Neural cell (in vitro differentiated cells): ENCODE results near the gene CRYAB. TPM values are rescaled to one million over a fixed set of nuclear protein-coding genes. Genes with fewer than 3 reads are reported as not detected.

Experiments used
- H2AFZ ChIP-seq: fragments of 200-600, 300-800 bp; sonication (generic), shearing (Covaris generic); 2 replicates; pipeline ENCODE4 v1.6.0; 2014; ENCODE audit warnings: low read depth, mild to moderate bottlenecking, antibody characterized with exemption, low read length, moderate library complexity
- H3F3A ChIP-seq: fragments of 200-600 bp; shearing (Covaris generic); 2 replicates; pipeline ENCODE4 v1.6.1; 2016; ENCODE audit warnings: mild to moderate bottlenecking, moderate library complexity, mixed read lengths, antibody characterized with exemption, low read length; ENCODE audit not compliant: insufficient read depth, poor library complexity, severe bottlenecking
- H3K27ac ChIP-seq: fragments of 200-600, 300-800 bp; sonication (generic), shearing (Covaris generic); 2 replicates; pipeline ENCODE4 v1.5.1; 2014; ENCODE audit warnings: mild to moderate bottlenecking, low read length, moderate library complexity
- H3K27me3 ChIP-seq: fragments of 300-800, 200-600 bp; sonication (generic), shearing (Covaris generic); 2 replicates; pipeline ENCODE4 v1.6.0; 2014; ENCODE audit warnings: mild to moderate bottlenecking, low read depth, low read length, moderate library complexity; ENCODE audit not compliant: insufficient read depth
- H3K36me3 ChIP-seq: fragments of 300-800, 200-600 bp; sonication (generic), shearing (Covaris generic); 2 replicates; pipeline ENCODE4 v1.5.1; 2014; ENCODE audit warnings: mild to moderate bottlenecking, antibody characterized with exemption, low read length, moderate library complexity; ENCODE audit not compliant: insufficient read depth
- H3K4me2 ChIP-seq: fragments of 300-800, 200-600 bp; sonication (generic), shearing (Covaris generic); 2 replicates; pipeline ENCODE4 v1.6.0; 2014; ENCODE audit warnings: mild to moderate bottlenecking, low read length
- H3K4me3 ChIP-seq: fragments of 300-800, 200-600 bp; sonication (generic), shearing (Covaris generic); 2 replicates; pipeline ENCODE4 v1.5.1; 2014; ENCODE audit warnings: mild to moderate bottlenecking, low read length, moderate library complexity
- H3K79me2 ChIP-seq: fragments of 200-600 bp; shearing (Covaris generic); replicated peaks from 2 replicates; pipeline ENCODE4 v1.6.0; 2014; ENCODE audit warnings: mild to moderate bottlenecking, low read length, moderate library complexity; ENCODE audit not compliant: insufficient read depth
- H3K9ac ChIP-seq: fragments of 300-800, 200-600 bp; sonication (generic), shearing (Covaris generic); 2 replicates; pipeline ENCODE4 v1.6.1; 2016; ENCODE audit warnings: mild to moderate bottlenecking, low read length, mixed read lengths
- H3K9me2 ChIP-seq: fragments of 200-600 bp; shearing (Covaris generic); 2 replicates; pipeline ENCODE4 v1.6.1; 2016; ENCODE audit warnings: mild to moderate bottlenecking, low read length, mixed read lengths; ENCODE audit not compliant: insufficient read depth
- H3K9me3 ChIP-seq: fragments of 200-600, 300-800 bp; sonication (generic), shearing (Covaris generic); 2 replicates; pipeline ENCODE4 v1.6.1; 2016; ENCODE audit warnings: mild to moderate bottlenecking, mixed run types, low read length, moderate library complexity, mixed read lengths
- H4K20me1 ChIP-seq: fragments of 200-600 bp; shearing (Covaris generic); 2 replicates; pipeline ENCODE4 v1.6.1; 2016; ENCODE audit warnings: mild to moderate bottlenecking, mixed run types; ENCODE audit not compliant: insufficient read depth
- CTCF ChIP-seq: fragments of 450-650 bp; IDR thresholded peaks from 2 replicates; pipeline ENCODE4 v1.5.1; 2014; ENCODE audit warnings: antibody characterized with exemption, mild to moderate bottlenecking, moderate library complexity; ENCODE audit not compliant: poor library complexity, severe bottlenecking
- EP300 ChIP-seq: fragments of 450-650 bp; conservative IDR thresholded peaks from 2 replicates; pipeline ENCODE4 v1.6.1; 2014; ENCODE audit warnings: antibody characterized with exemption, mild to moderate bottlenecking, moderate library complexity; ENCODE audit not compliant: poor library complexity, severe bottlenecking
- EZH2 ChIP-seq: fragments of 200-600, 300-800 bp; shearing (Covaris generic), sonication (generic); IDR thresholded peaks from 2 replicates; pipeline ENCODE4 v1.6.1; 2014; ENCODE audit warnings: antibody characterized with exemption, low read length, borderline replicate concordance, mild to moderate bottlenecking; ENCODE audit not compliant: insufficient read depth, poor library complexity, severe bottlenecking
- MXI1 ChIP-seq: fragments of 450-650 bp; conservative IDR thresholded peaks from 2 replicates; pipeline ENCODE4 v1.6.1; 2014; ENCODE audit warnings: antibody characterized with exemption, mild to moderate bottlenecking; ENCODE audit not compliant: poor library complexity, severe bottlenecking
- POLR2AphosphoS5 ChIP-seq: IDR thresholded peaks from 2 replicates; pipeline ENCODE4 v1.6.1; 2012
- RAD21 ChIP-seq: fragments of 450-650 bp; conservative IDR thresholded peaks from 2 replicates; pipeline ENCODE4 v1.6.1; 2014; ENCODE audit warnings: antibody characterized with exemption, mild to moderate bottlenecking, moderate library complexity
- REST ChIP-seq: IDR thresholded peaks from 2 replicates; pipeline ENCODE4 v1.6.1; 2012; ENCODE audit warnings: borderline replicate concordance
- SMC3 ChIP-seq: fragments of 450-650 bp; conservative IDR thresholded peaks from 2 replicates; pipeline ENCODE4 v1.6.1; 2014; ENCODE audit warnings: antibody characterized with exemption, mild to moderate bottlenecking, moderate library complexity; ENCODE audit not compliant: poor library complexity
- TAF1 ChIP-seq: IDR thresholded peaks from 2 replicates; pipeline ENCODE4 v1.6.1; 2012; ENCODE audit warnings: low read depth
- polyA plus RNA-seq: library from polyadenylated mRNA; depleted of rRNA; stranded (reverse); fragments of >200 nt; gene quantifications from 2 replicates; pipeline ENCODE4 v1.2.3, GENCODE V29; 2014

The CRYAB gene
- polyA plus RNA-seq, 1 donor from 2014 or later: not detected

GRCh38 chr11:111906680-111907079 lies 4.9 kb downstream of the CRYAB start:
- Histone ChIP-seq H3K4me3 (no peak overlapping the region), H3K9ac (no peak overlapping the region), H3K27ac (no peak overlapping the region), H2AFZ (no peak overlapping the region), H3K36me3 (no peaks in the 10 kb centered on the region), H3F3A (no peaks in the 10 kb centered on the region), H3K27me3 (no peaks in the 10 kb centered on the region), H3K79me2 (no peaks in the 10 kb centered on the region), H3K4me2 (no peak overlapping the region), H3K9me3 (no peaks in the 10 kb centered on the region), H4K20me1 (no peaks in the 10 kb centered on the region), H3K9me2 (no peaks in the 10 kb centered on the region)
- TF ChIP-seq POLR2AphosphoS5 (no peak), REST (no peak), EP300 (no peak), SMC3 (no peak), CTCF (no peak), MXI1 (no peak), RAD21 (no peak), TAF1 (no peak), EZH2 (no peak)

GRCh38 chr11:111905411-111905810 lies 6.2 kb downstream of the CRYAB start:
- no peaks in the 10 kb centered on the region for H4K20me1 ChIP-seq
- no peaks in the 10 kb centered on the region for H3K36me3 ChIP-seq
- H3K9me2 ChIP-seq: no peaks in the 10 kb centered on the region
- H3K9ac ChIP-seq: no peak overlapping the region
- H2AFZ ChIP-seq: no peak overlapping the region
- no peaks in the 10 kb centered on the region for H3K79me2 ChIP-seq
- H3K27ac ChIP-seq: no peak overlapping the region
- H3K4me3 ChIP-seq: no peak overlapping the region
- H3F3A ChIP-seq: no peaks in the 10 kb centered on the region
- no peak overlapping the region for H3K4me2 ChIP-seq
- H3K27me3 ChIP-seq: no peaks in the 10 kb centered on the region
- H3K9me3 ChIP-seq: no peaks in the 10 kb centered on the region
- TF ChIP-seq POLR2AphosphoS5 (no peak), MXI1 (no peak), EZH2 (no peak), CTCF (no peak), REST (no peak)
